Neural cell (in vitro differentiated cells): ENCODE measurements around the gene CD300A. TPM values are rescaled to one million over a fixed set of nuclear protein-coding genes. Genes with fewer than 3 reads are reported as not detected.

Source experiments
- H2AFZ ChIP-seq: fragments of 200-600, 300-800 bp; sonication (generic), shearing (Covaris generic); 2 replicates; pipeline ENCODE4 v1.6.0; 2014; ENCODE audit warnings: low read depth, mild to moderate bottlenecking, antibody characterized with exemption, low read length, moderate library complexity
- H3F3A ChIP-seq: fragments of 200-600 bp; shearing (Covaris generic); 2 replicates; pipeline ENCODE4 v1.6.1; 2016; ENCODE audit warnings: mild to moderate bottlenecking, moderate library complexity, mixed read lengths, antibody characterized with exemption, low read length; ENCODE audit not compliant: insufficient read depth, poor library complexity, severe bottlenecking
- H3K27ac ChIP-seq: fragments of 200-600, 300-800 bp; sonication (generic), shearing (Covaris generic); 2 replicates; pipeline ENCODE4 v1.5.1; 2014; ENCODE audit warnings: mild to moderate bottlenecking, low read length, moderate library complexity
- H3K27me3 ChIP-seq: fragments of 300-800, 200-600 bp; sonication (generic), shearing (Covaris generic); 2 replicates; pipeline ENCODE4 v1.6.0; 2014; ENCODE audit warnings: mild to moderate bottlenecking, low read depth, low read length, moderate library complexity; ENCODE audit not compliant: insufficient read depth
- H3K36me3 ChIP-seq: fragments of 300-800, 200-600 bp; sonication (generic), shearing (Covaris generic); 2 replicates; pipeline ENCODE4 v1.5.1; 2014; ENCODE audit warnings: mild to moderate bottlenecking, antibody characterized with exemption, low read length, moderate library complexity; ENCODE audit not compliant: insufficient read depth
- H3K4me2 ChIP-seq: fragments of 300-800, 200-600 bp; sonication (generic), shearing (Covaris generic); 2 replicates; pipeline ENCODE4 v1.6.0; 2014; ENCODE audit warnings: mild to moderate bottlenecking, low read length
- H3K4me3 ChIP-seq: fragments of 300-800, 200-600 bp; sonication (generic), shearing (Covaris generic); 2 replicates; pipeline ENCODE4 v1.5.1; 2014; ENCODE audit warnings: mild to moderate bottlenecking, low read length, moderate library complexity
- H3K79me2 ChIP-seq: fragments of 200-600 bp; shearing (Covaris generic); replicated peaks from 2 replicates; pipeline ENCODE4 v1.6.0; 2014; ENCODE audit warnings: mild to moderate bottlenecking, low read length, moderate library complexity; ENCODE audit not compliant: insufficient read depth
- H3K9ac ChIP-seq: fragments of 300-800, 200-600 bp; sonication (generic), shearing (Covaris generic); 2 replicates; pipeline ENCODE4 v1.6.1; 2016; ENCODE audit warnings: mild to moderate bottlenecking, low read length, mixed read lengths
- H3K9me2 ChIP-seq: fragments of 200-600 bp; shearing (Covaris generic); 2 replicates; pipeline ENCODE4 v1.6.1; 2016; ENCODE audit warnings: mild to moderate bottlenecking, low read length, mixed read lengths; ENCODE audit not compliant: insufficient read depth
- H3K9me3 ChIP-seq: fragments of 200-600, 300-800 bp; sonication (generic), shearing (Covaris generic); 2 replicates; pipeline ENCODE4 v1.6.1; 2016; ENCODE audit warnings: mild to moderate bottlenecking, mixed run types, low read length, moderate library complexity, mixed read lengths
- H4K20me1 ChIP-seq: fragments of 200-600 bp; shearing (Covaris generic); 2 replicates; pipeline ENCODE4 v1.6.1; 2016; ENCODE audit warnings: mild to moderate bottlenecking, mixed run types; ENCODE audit not compliant: insufficient read depth
- EP300 ChIP-seq: fragments of 450-650 bp; conservative IDR thresholded peaks from 2 replicates; pipeline ENCODE4 v1.6.1; 2014; ENCODE audit warnings: antibody characterized with exemption, mild to moderate bottlenecking, moderate library complexity; ENCODE audit not compliant: poor library complexity, severe bottlenecking
- EZH2 ChIP-seq: fragments of 200-600, 300-800 bp; shearing (Covaris generic), sonication (generic); IDR thresholded peaks from 2 replicates; pipeline ENCODE4 v1.6.1; 2014; ENCODE audit warnings: antibody characterized with exemption, low read length, borderline replicate concordance, mild to moderate bottlenecking; ENCODE audit not compliant: insufficient read depth, poor library complexity, severe bottlenecking
- MXI1 ChIP-seq: fragments of 450-650 bp; conservative IDR thresholded peaks from 2 replicates; pipeline ENCODE4 v1.6.1; 2014; ENCODE audit warnings: antibody characterized with exemption, mild to moderate bottlenecking; ENCODE audit not compliant: poor library complexity, severe bottlenecking
- POLR2AphosphoS5 ChIP-seq: IDR thresholded peaks from 2 replicates; pipeline ENCODE4 v1.6.1; 2012
- RAD21 ChIP-seq: fragments of 450-650 bp; conservative IDR thresholded peaks from 2 replicates; pipeline ENCODE4 v1.6.1; 2014; ENCODE audit warnings: antibody characterized with exemption, mild to moderate bottlenecking, moderate library complexity
- SMC3 ChIP-seq: fragments of 450-650 bp; conservative IDR thresholded peaks from 2 replicates; pipeline ENCODE4 v1.6.1; 2014; ENCODE audit warnings: antibody characterized with exemption, mild to moderate bottlenecking, moderate library complexity; ENCODE audit not compliant: poor library complexity
- TAF1 ChIP-seq: IDR thresholded peaks from 2 replicates; pipeline ENCODE4 v1.6.1; 2012; ENCODE audit warnings: low read depth
- polyA plus RNA-seq: library from polyadenylated mRNA; depleted of rRNA; stranded (reverse); fragments of >200 nt; gene quantifications from 2 replicates; pipeline ENCODE4 v1.2.3, GENCODE V29; 2014
- TF ChIP-seq, protein P1 (sequence below): fragments of 450-650 bp; IDR thresholded peaks from 2 replicates; pipeline ENCODE4 v1.5.1; 2014; ENCODE audit warnings: antibody characterized with exemption, mild to moderate bottlenecking, moderate library complexity; ENCODE audit not compliant: poor library complexity, severe bottlenecking
- TF ChIP-seq, protein P2 (sequence below): IDR thresholded peaks from 2 replicates; pipeline ENCODE4 v1.6.1; 2012; ENCODE audit warnings: borderline replicate concordance

CD300A gene
- polyA plus RNA-seq, 1 donor from 2014 or later = 0.35 TPM

DNA sequence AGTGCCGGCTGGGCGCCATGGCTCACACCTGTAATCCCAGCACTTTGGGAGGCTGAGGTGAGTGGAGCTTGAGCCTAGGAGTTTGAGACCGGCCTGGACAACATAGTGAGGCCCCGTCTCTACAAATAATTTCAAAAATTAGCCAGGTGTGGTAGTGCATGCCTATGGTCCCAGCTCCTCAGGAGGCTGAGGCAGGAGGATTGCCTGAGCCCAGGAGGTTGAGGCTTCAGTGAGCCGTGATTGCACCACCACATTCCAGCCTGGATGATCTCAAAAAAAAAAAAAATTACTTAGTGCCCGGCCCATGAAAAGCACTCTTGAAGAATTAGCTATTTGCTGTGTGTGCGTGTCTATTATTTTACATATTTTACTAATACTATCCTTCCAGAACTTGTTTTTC lies 24.9 kb upstream of the CD300A start:
- H3K27ac ChIP-seq = no peak overlapping the region
- no peaks in the 10 kb centered on the region for H4K20me1 ChIP-seq
- H3K79me2 ChIP-seq = no peaks in the 10 kb centered on the region
- no peaks in the 10 kb centered on the region for H3F3A ChIP-seq
- no peaks in the 10 kb centered on the region for H3K9me3 ChIP-seq
- H3K4me2 ChIP-seq = no peak overlapping the region
- no peaks in the 10 kb centered on the region for H3K9me2 ChIP-seq
- no peaks in the 10 kb centered on the region for H3K27me3 ChIP-seq
- no peak for TF ChIP-seq MXI1
- TF ChIP-seq EP300 = no peak
- no peak for TF ChIP-seq SMC3
- TF ChIP-seq TAF1 = no peak
- no peak for TF ChIP-seq RAD21
- TF ChIP-seq, protein P1, sequence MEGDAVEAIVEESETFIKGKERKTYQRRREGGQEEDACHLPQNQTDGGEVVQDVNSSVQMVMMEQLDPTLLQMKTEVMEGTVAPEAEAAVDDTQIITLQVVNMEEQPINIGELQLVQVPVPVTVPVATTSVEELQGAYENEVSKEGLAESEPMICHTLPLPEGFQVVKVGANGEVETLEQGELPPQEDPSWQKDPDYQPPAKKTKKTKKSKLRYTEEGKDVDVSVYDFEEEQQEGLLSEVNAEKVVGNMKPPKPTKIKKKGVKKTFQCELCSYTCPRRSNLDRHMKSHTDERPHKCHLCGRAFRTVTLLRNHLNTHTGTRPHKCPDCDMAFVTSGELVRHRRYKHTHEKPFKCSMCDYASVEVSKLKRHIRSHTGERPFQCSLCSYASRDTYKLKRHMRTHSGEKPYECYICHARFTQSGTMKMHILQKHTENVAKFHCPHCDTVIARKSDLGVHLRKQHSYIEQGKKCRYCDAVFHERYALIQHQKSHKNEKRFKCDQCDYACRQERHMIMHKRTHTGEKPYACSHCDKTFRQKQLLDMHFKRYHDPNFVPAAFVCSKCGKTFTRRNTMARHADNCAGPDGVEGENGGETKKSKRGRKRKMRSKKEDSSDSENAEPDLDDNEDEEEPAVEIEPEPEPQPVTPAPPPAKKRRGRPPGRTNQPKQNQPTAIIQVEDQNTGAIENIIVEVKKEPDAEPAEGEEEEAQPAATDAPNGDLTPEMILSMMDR = no peak
- TF ChIP-seq EZH2 = no peak
- TF ChIP-seq POLR2AphosphoS5 = no peak
- TF ChIP-seq, protein P2, sequence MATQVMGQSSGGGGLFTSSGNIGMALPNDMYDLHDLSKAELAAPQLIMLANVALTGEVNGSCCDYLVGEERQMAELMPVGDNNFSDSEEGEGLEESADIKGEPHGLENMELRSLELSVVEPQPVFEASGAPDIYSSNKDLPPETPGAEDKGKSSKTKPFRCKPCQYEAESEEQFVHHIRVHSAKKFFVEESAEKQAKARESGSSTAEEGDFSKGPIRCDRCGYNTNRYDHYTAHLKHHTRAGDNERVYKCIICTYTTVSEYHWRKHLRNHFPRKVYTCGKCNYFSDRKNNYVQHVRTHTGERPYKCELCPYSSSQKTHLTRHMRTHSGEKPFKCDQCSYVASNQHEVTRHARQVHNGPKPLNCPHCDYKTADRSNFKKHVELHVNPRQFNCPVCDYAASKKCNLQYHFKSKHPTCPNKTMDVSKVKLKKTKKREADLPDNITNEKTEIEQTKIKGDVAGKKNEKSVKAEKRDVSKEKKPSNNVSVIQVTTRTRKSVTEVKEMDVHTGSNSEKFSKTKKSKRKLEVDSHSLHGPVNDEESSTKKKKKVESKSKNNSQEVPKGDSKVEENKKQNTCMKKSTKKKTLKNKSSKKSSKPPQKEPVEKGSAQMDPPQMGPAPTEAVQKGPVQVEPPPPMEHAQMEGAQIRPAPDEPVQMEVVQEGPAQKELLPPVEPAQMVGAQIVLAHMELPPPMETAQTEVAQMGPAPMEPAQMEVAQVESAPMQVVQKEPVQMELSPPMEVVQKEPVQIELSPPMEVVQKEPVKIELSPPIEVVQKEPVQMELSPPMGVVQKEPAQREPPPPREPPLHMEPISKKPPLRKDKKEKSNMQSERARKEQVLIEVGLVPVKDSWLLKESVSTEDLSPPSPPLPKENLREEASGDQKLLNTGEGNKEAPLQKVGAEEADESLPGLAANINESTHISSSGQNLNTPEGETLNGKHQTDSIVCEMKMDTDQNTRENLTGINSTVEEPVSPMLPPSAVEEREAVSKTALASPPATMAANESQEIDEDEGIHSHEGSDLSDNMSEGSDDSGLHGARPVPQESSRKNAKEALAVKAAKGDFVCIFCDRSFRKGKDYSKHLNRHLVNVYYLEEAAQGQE = no peak
- no peak overlapping the region for H3K9ac ChIP-seq
- H3K36me3 ChIP-seq = no peaks in the 10 kb centered on the region
- H2AFZ ChIP-seq = no peak overlapping the region
- no peak overlapping the region for H3K4me3 ChIP-seq

DNA sequence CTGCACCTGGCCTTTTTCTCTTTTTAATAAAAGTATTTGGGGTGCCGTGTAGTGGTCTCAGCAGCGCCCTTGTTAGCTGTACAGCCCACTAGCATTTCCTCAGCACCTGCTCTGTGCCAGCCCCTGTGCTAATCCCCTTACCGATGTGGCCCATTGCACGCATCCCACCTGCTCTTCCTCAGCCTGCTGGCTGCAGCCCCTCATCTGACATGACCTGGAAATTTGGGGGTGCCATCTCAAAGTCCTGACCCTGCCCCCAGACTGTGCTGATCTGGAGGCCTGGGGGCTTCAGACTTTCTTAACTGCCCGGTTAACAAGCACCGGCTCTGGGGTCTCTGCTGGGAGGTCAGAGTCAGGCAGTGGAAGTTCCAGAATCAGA lies 24.2 kb upstream of the CD300A start:
- H3K36me3 ChIP-seq = no peaks in the 10 kb centered on the region
- H3K9me3 ChIP-seq = no peaks in the 10 kb centered on the region
- H3K9me2 ChIP-seq = no peaks in the 10 kb centered on the region
- no peaks in the 10 kb centered on the region for H3F3A ChIP-seq
- H3K27ac ChIP-seq = no peak overlapping the region
- H4K20me1 ChIP-seq = no peaks in the 10 kb centered on the region
- H3K4me2 ChIP-seq = no peak overlapping the region
- H3K27me3 ChIP-seq = no peaks in the 10 kb centered on the region
- no peak overlapping the region for H3K4me3 ChIP-seq
- TF ChIP-seq RAD21 (no peak), TAF1 (no peak), EZH2 (no peak), SMC3 (no peak), EP300 (no peak), POLR2AphosphoS5 (no peak), MXI1 (no peak)
- TF ChIP-seq, protein P2 = no peak
- TF ChIP-seq, protein P1 = no peak
- no peak overlapping the region for H2AFZ ChIP-seq
- no peaks in the 10 kb centered on the region for H3K79me2 ChIP-seq
- H3K9ac ChIP-seq = no peak overlapping the region
